SU-DHL-6 (cell line): ENCODE data around the gene CISD1.
A peak's percentile ranks its signal among the peaks of the same experiment; 100 is the strongest.

Source experiments
- H2AFZ ChIP-seq: fragments of 200-600 bp; sonication (generic); 2 replicates; pipeline ENCODE4 v1.6.1; 2014; ENCODE audit warnings: low read depth, mild to moderate bottlenecking, moderate library complexity, mixed read lengths, antibody characterized with exemption, low read length; ENCODE audit not compliant: severe bottlenecking
- H3F3A ChIP-seq: fragments of 200-600 bp; shearing (Covaris generic); 2 replicates; pipeline ENCODE4 v1.6.0; 2016; ENCODE audit warnings: antibody characterized with exemption, mild to moderate bottlenecking; ENCODE audit not compliant: insufficient read depth
- H3K27ac ChIP-seq: fragments of 200-600 bp; sonication (generic); 2 replicates; pipeline ENCODE4 v1.5.1; 2016; ENCODE audit warnings: low read depth, mild to moderate bottlenecking, low read length, moderate library complexity, mixed read lengths
- H3K27me3 ChIP-seq: fragments of 200-600 bp; sonication (generic), shearing (Covaris generic); 2 replicates; pipeline ENCODE4 v1.6.0; 2014; ENCODE audit warnings: mild to moderate bottlenecking, low read length
- H3K36me3 ChIP-seq: fragments of 200-600 bp; sonication (generic); 2 replicates; pipeline ENCODE4 v1.6.1; 2014; ENCODE audit warnings: mild to moderate bottlenecking, low read length, mixed read lengths
- H3K4me2 ChIP-seq: fragments of 300-600, 200-600 bp; shearing (Covaris generic), sonication (generic); 2 replicates; pipeline ENCODE4 v1.6.0; 2014; ENCODE audit warnings: low read length, low read depth, mild to moderate bottlenecking; ENCODE audit not compliant: poor library complexity, severe bottlenecking
- H3K4me3 ChIP-seq: fragments of 200-600 bp; sonication (generic); 2 replicates; pipeline ENCODE4 v1.5.1; 2014; ENCODE audit warnings: antibody characterized with exemption, low read length, mild to moderate bottlenecking, mixed read lengths; ENCODE audit not compliant: insufficient read depth, poor library complexity, severe bottlenecking
- H3K79me2 ChIP-seq: fragments of 200-600 bp; sonication (generic); 2 replicates; pipeline ENCODE4 v1.6.1; 2014; ENCODE audit warnings: mild to moderate bottlenecking, low read length, moderate library complexity; ENCODE audit not compliant: insufficient read depth
- H3K9ac ChIP-seq: fragments of 200-600 bp; sonication (generic); 2 replicates; pipeline ENCODE4 v1.7.0; 2014; ENCODE audit warnings: mild to moderate bottlenecking, low read length
- H3K9me2 ChIP-seq: fragments of 200-600 bp; sonication (generic); replicated peaks from 2 replicates; pipeline ENCODE4 v1.6.1; 2014; ENCODE audit warnings: low read length; ENCODE audit not compliant: insufficient read depth
- H3K9me3 ChIP-seq: fragments of 200-600 bp; sonication (generic); 2 replicates; pipeline ENCODE4 v1.6.1; 2014; ENCODE audit warnings: low read length, mixed read lengths; ENCODE audit not compliant: insufficient read depth
- H4K20me1 ChIP-seq: fragments of 200-600 bp; sonication (generic); 2 replicates; pipeline ENCODE4 v1.6.1; 2014; ENCODE audit warnings: low read depth, mild to moderate bottlenecking, antibody characterized with exemption, low read length, moderate library complexity, mixed read lengths
- CTCF ChIP-seq: fragments of 200-600 bp; sonication (generic); IDR thresholded peaks from one replicate; pipeline ENCODE4 v1.5.1; 2017; ENCODE audit warnings: antibody characterized with exemption, mild to moderate bottlenecking, low read length, moderate library complexity; ENCODE audit not compliant: insufficient read depth, poor library complexity, severe bottlenecking
- EZH2phosphoT487 ChIP-seq: fragments of 200-600 bp; sonication (generic), shearing (Covaris generic); conservative IDR thresholded peaks from 2 replicates; pipeline ENCODE4 v1.6.1; 2018; ENCODE audit warnings: mild to moderate bottlenecking, antibody characterized with exemption, low read length, moderate library complexity, mixed read lengths

The CISD1 gene

GRCh38 chr10:58335306-58336005 is 66.5 kb downstream of the CISD1 start:
- H3K79me2 ChIP-seq: no peaks in the 10 kb centered on the region

GRCh38 chr10:58336242-58336641 is 67.3 kb downstream of the CISD1 start:
- peak overlapping the region; percentile 75 for H3K4me3 ChIP-seq
- no peak overlapping the region for H3K27ac ChIP-seq

More at GRCh38 chr10:58335306-58336005, 66.5 kb downstream of the CISD1 start:
- 0 out of 2 replicates have a peak, but pooled peaks cover 4% of the 10 kb centered on the region for H4K20me1 ChIP-seq
- H3K9ac ChIP-seq: peak overlapping the region; percentile 76
- no peak overlapping the region for H3K27ac ChIP-seq
- no peak for TF ChIP-seq CTCF
- TF ChIP-seq EZH2phosphoT487: no peak
- no peaks in the 10 kb centered on the region for H3K36me3 ChIP-seq
- no peaks in the 10 kb centered on the region for H3K9me2 ChIP-seq
- H3K4me2 ChIP-seq: peak overlapping the region; percentile 72
- H2AFZ ChIP-seq: peak overlapping the region; percentile 85
- H3K9me3 ChIP-seq: no peaks in the 10 kb centered on the region
- H3F3A ChIP-seq: no peaks in the 10 kb centered on the region
- no peaks in the 10 kb centered on the region for H3K27me3 ChIP-seq
- peak overlapping the region; percentile 75 for H3K4me3 ChIP-seq

More at GRCh38 chr10:58336242-58336641, 67.3 kb downstream of the CISD1 start:
- no peaks in the 10 kb centered on the region for H3K36me3 ChIP-seq
- no peak for TF ChIP-seq CTCF
- no peak for TF ChIP-seq EZH2phosphoT487
- H3K4me2 ChIP-seq: peak overlapping the region; percentile 72
- H3F3A ChIP-seq: no peaks in the 10 kb centered on the region
- no peaks in the 10 kb centered on the region for H3K9me2 ChIP-seq
- no peaks in the 10 kb centered on the region for H3K79me2 ChIP-seq
- no peaks in the 10 kb centered on the region for H3K27me3 ChIP-seq
- H4K20me1 ChIP-seq: 0 out of 2 replicates have a peak, but pooled peaks cover 4% of the 10 kb centered on the region
- H3K9me3 ChIP-seq: no peaks in the 10 kb centered on the region
- H2AFZ ChIP-seq: no peak overlapping the region
- H3K9ac ChIP-seq: peak overlapping the region; percentile 76; the same call in 1 of the 2 replicates
